Lung (tissue), 12 donors: ENCODE data around the gene NT5C2. TPM values are rescaled to one million over a fixed set of nuclear protein-coding genes. Genes with fewer than 3 reads are reported as not detected.

Source experiments
- ATAC-seq: fragments of 200-7000 bp; cut with Tn5 transposase; one replicate; pipeline ENCODE4 v1.9.1; 2020; ENCODE audit warnings: moderate number of reproducible peaks; ENCODE audit not compliant: insufficient read depth, low FRiP score
- DNase-seq, 3 donors: peaks; one replicate each; pipeline ENCODE4 v3.0.0-alpha.2; 2013 to 2017
- H3K27ac ChIP-seq, 2 donors: one replicate each; pipeline ENCODE4 v1.5.1; 2013; ENCODE audit warnings: mild to moderate bottlenecking in 2 of 2, moderate library complexity in 2 of 2, control low read depth in 1 of 2, inconsistent platforms in 1 of 2, low read depth in 1 of 2, low read length in 1 of 2
- H3K27me3 ChIP-seq, 3 donors: one replicate each; pipeline ENCODE4 v1.5.1; 2013; ENCODE audit warnings: low read length in 2 of 3; ENCODE audit not compliant: control insufficient read depth in 3 of 3, insufficient read depth in 3 of 3
- H3K36me3 ChIP-seq, 4 donors: one replicate each; pipeline ENCODE4 v1.5.1; 2013; ENCODE audit warnings: low read length in 4 of 4, mild to moderate bottlenecking in 1 of 4, moderate library complexity in 1 of 4; ENCODE audit not compliant: control insufficient read depth in 4 of 4, insufficient read depth in 4 of 4
- H3K4me1 ChIP-seq, 5 donors: one replicate each; pipeline ENCODE4 v1.5.1; 2013; ENCODE audit warnings: low read length in 5 of 5, mild to moderate bottlenecking in 2 of 5, moderate library complexity in 1 of 5; ENCODE audit not compliant: control insufficient read depth in 5 of 5, insufficient read depth in 5 of 5
- H3K4me3 ChIP-seq: one replicate; pipeline ENCODE4 v1.5.1; 2013; ENCODE audit warnings: mild to moderate bottlenecking, control low read depth, moderate library complexity
- H3K9ac ChIP-seq, 2 donors: one replicate each; pipeline ENCODE4 v1.5.1; 2013; ENCODE audit warnings: low read length in 2 of 2, control low read depth in 1 of 2; ENCODE audit not compliant: insufficient read depth in 1 of 2
- H3K9me3 ChIP-seq, 4 donors: one replicate each; pipeline ENCODE4 v1.5.1; 2013; ENCODE audit warnings: low read length in 3 of 4, mild to moderate bottlenecking in 1 of 4, moderate library complexity in 1 of 4; ENCODE audit not compliant: control insufficient read depth in 4 of 4, insufficient read depth in 3 of 4
- CTCF ChIP-seq: IDR thresholded peaks from 2 replicates; pipeline ENCODE4 v1.5.1; 2012; ENCODE audit warnings: mild to moderate bottlenecking; ENCODE audit errors: control extremely low read depth, extremely low read depth
- WGBS, 2 donors: extraction: QIAGEN DNeasy Blood & Tissue Kit; methylation state at CpG; one replicate each; pipeline ENCODE4 v1.1.7; 2013; 5-methylcytosine and 5-hydroxymethylcytosine counted together
- polyA plus RNA-seq, 2 donors: library from polyadenylated mRNA; stranded (reverse); fragments of 200-250 nt; gene quantifications; one replicate each; pipeline ENCODE4 v1.2.1, GENCODE V29; 2013
- total RNA-seq, 2 donors: library from RNA; depleted of rRNA in 1 of 2; stranded (reverse); fragments of >200 nt in 1 of 2; gene quantifications; one replicate each; pipeline ENCODE4 v1.2.1, GENCODE V29; 2014 to 2021
- donor health status: control.
- donor health status: control.
- donor health status: Bipolar disorder and iron deficiency.
- donor health status: healthy.
- donor health status: DM: yes; HTN: yes; CAD: no.

Gene NT5C2
- total and polyA plus RNA-seq, 4 donors: 32.1 to 178 (median 64.5) TPM

- ATAC-seq (no peak), DNase-seq (peak in 1 of 3 donors; percentile 14)
- WGBS, 2 donors: 77 to 85% methylated on average over 4 of the region's 4 CpGs
- peaks cover 0 to 5% (median under 1%) of the 10 kb centered on the region in 4 donors for H3K36me3 ChIP-seq
- TF ChIP-seq CTCF: no peak
- H3K4me1 ChIP-seq: peaks cover 0 to 24% (median 9%) of the 10 kb centered on the region in 5 donors
- no peak overlapping the region for H3K4me3 ChIP-seq
- no peaks in the 10 kb centered on the region for H3K9me3 ChIP-seq
- H3K9ac ChIP-seq: no peak overlapping the region
- H3K27ac ChIP-seq: peak overlapping the region in 1 of 2 donors; percentile 60
- no peaks in the 10 kb centered on the region for H3K27me3 ChIP-seq
Observed at GRCh38 chr10:103111918-103112877, 80.9 kb downstream of the NT5C2 start.

GRCh38 chr10:103111031-103111917 is 81.8 kb downstream of the NT5C2 start:
- Histone ChIP-seq H3K9me3 (no peaks in the 10 kb centered on the region), H3K27me3 (no peaks in the 10 kb centered on the region), H3K27ac (peak overlapping the region in 1 of 2 donors; percentile 68), H3K9ac (no peak overlapping the region), H3K4me1 (peaks cover 0 to 26% (median 9%) of the 10 kb centered on the region in 5 donors), H3K36me3 (peaks cover 0 to 5% (median under 1%) of the 10 kb centered on the region in 4 donors), H3K4me3 (no peak overlapping the region)
- 37 to 40% methylated on average over 2 of the region's 2 CpGs for WGBS, 2 donors
- peak; percentile 53 for ATAC-seq
- peak in 2 of 3 donors; percentile 19 to 40 for DNase-seq
- no peak for TF ChIP-seq CTCF

- DNase-seq (no peak), ATAC-seq (no peak)
- Histone ChIP-seq H3K9ac (no peak overlapping the region), H3K27me3 (no peaks in the 10 kb centered on the region), H3K4me3 (no peak overlapping the region), H3K9me3 (no peaks in the 10 kb centered on the region), H3K27ac (peak overlapping the region in 1 of 2 donors; percentile 16), H3K4me1 (peaks cover 0 to 28% (median 9%) of the 10 kb centered on the region in 5 donors), H3K36me3 (peaks cover 0 to 7% (median under 1%) of the 10 kb centered on the region in 4 donors)
- no peak for TF ChIP-seq CTCF
Observed at GRCh38 chr10:103110407-103110806, 82.7 kb downstream of the NT5C2 start.
